ENCODE measurements around the gene NFU1. TPM values are rescaled to one million over a fixed set of nuclear protein-coding genes. Genes with fewer than 3 reads are reported as not detected.
A peak's percentile ranks its signal among the peaks of the same experiment; 100 is the strongest.

Gene NFU1
- total and polyA plus RNA-seq, 7 donors = 43.2 to 91.4 (median 61.3) TPM

GRCh38 chr2:69436596-69436937, 668 bp downstream of the NFU1 start:
- no peaks in the 10 kb centered on the region for H3K9me3 ChIP-seq
- intact Hi-C loops (cut with DNase I) = loop anchor here (1.0 to 5.0 kb wide), 5 partner anchors 50 to 856 kb away; partner anchors contain the start of genes AAK1, ANTXR1 and SNRPG
- no peak for TF ChIP-seq POLR2A (IDR thresholded peaks at IDR 0.05)
- TF ChIP-seq, protein P1, sequence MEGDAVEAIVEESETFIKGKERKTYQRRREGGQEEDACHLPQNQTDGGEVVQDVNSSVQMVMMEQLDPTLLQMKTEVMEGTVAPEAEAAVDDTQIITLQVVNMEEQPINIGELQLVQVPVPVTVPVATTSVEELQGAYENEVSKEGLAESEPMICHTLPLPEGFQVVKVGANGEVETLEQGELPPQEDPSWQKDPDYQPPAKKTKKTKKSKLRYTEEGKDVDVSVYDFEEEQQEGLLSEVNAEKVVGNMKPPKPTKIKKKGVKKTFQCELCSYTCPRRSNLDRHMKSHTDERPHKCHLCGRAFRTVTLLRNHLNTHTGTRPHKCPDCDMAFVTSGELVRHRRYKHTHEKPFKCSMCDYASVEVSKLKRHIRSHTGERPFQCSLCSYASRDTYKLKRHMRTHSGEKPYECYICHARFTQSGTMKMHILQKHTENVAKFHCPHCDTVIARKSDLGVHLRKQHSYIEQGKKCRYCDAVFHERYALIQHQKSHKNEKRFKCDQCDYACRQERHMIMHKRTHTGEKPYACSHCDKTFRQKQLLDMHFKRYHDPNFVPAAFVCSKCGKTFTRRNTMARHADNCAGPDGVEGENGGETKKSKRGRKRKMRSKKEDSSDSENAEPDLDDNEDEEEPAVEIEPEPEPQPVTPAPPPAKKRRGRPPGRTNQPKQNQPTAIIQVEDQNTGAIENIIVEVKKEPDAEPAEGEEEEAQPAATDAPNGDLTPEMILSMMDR (IDR thresholded peaks at IDR 0.05) = peak in 1 of 4 experiments; percentile 24
- H3K4me1 ChIP-seq = peaks cover 0 to 31% (median 22%) of the 10 kb centered on the region in 4 donors
- DNase-seq = no peak
- peaks cover 0 to 2% (median 0%) of the 10 kb centered on the region in 4 donors for H3K36me3 ChIP-seq
- 4 to 6% methylated on average over 5 of the region's 5 CpGs for WGBS, 2 donors
- peak overlapping the region; percentile 94 to 96 (median 94) for H3K27ac ChIP-seq
- H3K27me3 ChIP-seq = no peaks in the 10 kb centered on the region
- H3K4me3 ChIP-seq = peak overlapping the region; percentile 77 to 92 (median 84)

DNA sequence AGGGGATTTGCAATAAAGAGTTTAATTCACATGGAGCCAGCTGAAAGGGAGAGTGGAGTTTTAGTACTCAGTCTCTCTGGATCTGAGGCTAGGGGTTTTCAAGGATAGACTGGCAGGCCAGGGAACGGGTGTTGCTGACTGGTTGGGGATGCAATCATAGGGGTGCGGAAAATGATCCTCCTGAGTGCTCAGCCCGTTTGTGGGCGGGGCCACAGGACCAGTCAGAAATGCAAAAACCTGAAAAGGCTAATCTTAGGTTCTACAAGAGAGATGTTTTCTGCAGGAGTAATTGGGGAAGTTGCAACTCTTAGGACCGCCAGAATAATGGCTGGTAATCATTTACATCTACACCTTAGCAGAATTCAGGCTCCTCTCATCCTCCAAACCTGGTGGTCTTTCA, 2.5 kb downstream of the NFU1 start:
- H3K27me3 ChIP-seq = no peaks in the 10 kb centered on the region
- peaks cover 0 to 20% (median 7%) of the 10 kb centered on the region in 4 donors for H3K36me3 ChIP-seq
- WGBS, 2 donors = 80 to 84% methylated on average over 5 of the region's 5 CpGs
- no peak for TF ChIP-seq EP300 (IDR thresholded peaks at IDR 0.05)
- no peak for TF ChIP-seq POLR2AphosphoS5 (IDR thresholded peaks at IDR 0.05)
- TF ChIP-seq, protein P1 (IDR thresholded peaks at IDR 0.05) = no peak
- no peak for TF ChIP-seq POLR2A (IDR thresholded peaks at IDR 0.05)
- peaks cover 0 to 31% (median 22%) of the 10 kb centered on the region in 4 donors for H3K4me1 ChIP-seq
- H3K27ac ChIP-seq = no peak overlapping the region
- no peak overlapping the region for H3K4me3 ChIP-seq
- intact Hi-C loops (cut with DNase I) = loop anchor here (5.0 kb wide), 3 partner anchors 422 to 858 kb away; partner anchors contain the start of genes ANTXR1 and SNRPG
- DNase-seq = no peak
- no peaks in the 10 kb centered on the region for H3K9me3 ChIP-seq

DNA sequence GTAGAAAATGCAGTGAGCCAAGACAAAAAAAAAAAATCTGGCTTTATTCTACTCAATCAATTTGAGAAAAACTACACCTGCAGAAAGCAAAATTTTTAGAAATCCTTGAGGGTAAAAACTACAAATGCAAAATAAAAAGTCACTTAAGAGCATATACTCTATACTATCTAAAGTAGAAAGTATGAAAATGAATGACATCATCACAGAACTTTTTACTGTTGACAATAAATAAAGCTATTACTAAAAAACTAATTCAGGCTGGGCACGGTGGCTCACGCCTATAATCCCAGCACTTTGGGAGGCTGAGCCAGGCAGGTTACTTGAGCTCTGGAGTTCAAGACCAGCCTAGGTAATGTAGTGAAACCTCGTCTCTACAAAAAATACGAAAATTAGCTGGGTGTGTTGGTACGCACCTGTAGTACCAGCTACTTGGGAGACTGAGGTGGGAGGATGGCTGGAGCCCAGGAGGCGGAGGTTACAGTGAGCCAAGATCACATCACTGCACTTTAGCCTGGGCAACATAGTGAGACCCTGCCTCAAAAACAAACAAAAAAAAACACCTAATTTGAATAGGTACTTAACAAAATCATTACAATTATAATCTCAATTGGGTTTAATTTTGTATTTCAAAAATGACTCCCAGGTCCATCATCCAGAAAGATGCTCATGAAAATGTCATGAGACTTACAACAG, 7.6 kb downstream of the NFU1 start:
- WGBS, 2 donors = 84 to 93% methylated on average over 6 of the region's 6 CpGs
- peaks cover 0 to 13% (median 6%) of the 10 kb centered on the region in 4 donors for H3K4me1 ChIP-seq
- H3K9me3 ChIP-seq = no peaks in the 10 kb centered on the region
- no peak overlapping the region for H3K27ac ChIP-seq
- no peaks in the 10 kb centered on the region for H3K27me3 ChIP-seq
- DNase-seq = no peak
- H3K4me3 ChIP-seq = no peak overlapping the region
- TF ChIP-seq POLR2AphosphoS5 (IDR thresholded peaks at IDR 0.05) (no peak), POLR2A (IDR thresholded peaks at IDR 0.05) (no peak), EP300 (IDR thresholded peaks at IDR 0.05) (no peak)
- TF ChIP-seq, protein P1 (IDR thresholded peaks at IDR 0.05) = no peak
- H3K36me3 ChIP-seq = peaks cover 0 to 68% (median 19%) of the 10 kb centered on the region in 4 donors
- intact Hi-C loops (cut with DNase I) = no loop called here

DNA sequence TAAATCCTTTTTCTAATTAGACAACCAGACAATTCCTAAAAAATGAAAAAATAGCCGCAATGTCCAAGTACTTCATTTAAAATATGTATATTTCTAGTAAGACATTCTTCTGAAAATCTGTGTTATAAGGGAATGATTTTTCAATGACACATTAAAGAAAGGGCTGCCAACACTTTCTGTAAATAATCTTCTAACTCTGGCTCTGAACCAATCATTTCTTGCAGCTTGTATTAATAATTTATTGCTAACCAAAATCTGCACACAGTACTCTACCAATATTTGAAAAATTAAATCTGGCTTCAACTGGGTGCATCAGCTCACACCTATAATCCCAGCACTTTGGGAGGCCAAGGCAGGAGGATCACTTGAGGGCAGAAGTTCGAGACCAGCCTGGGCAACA, 8.3 kb downstream of the NFU1 start:
- 84 to 92% methylated on average over 2 of the region's 2 CpGs for WGBS, 2 donors
- intact Hi-C loops (cut with DNase I) = no loop called here
- peaks cover 0 to 68% (median 19%) of the 10 kb centered on the region in 4 donors for H3K36me3 ChIP-seq
- H3K4me1 ChIP-seq = peaks cover 0 to 12% (median 5%) of the 10 kb centered on the region in 4 donors
- no peaks in the 10 kb centered on the region for H3K9me3 ChIP-seq
- H3K4me3 ChIP-seq = no peak overlapping the region
- no peak for DNase-seq
- TF ChIP-seq EP300 (IDR thresholded peaks at IDR 0.05) (no peak), POLR2A (IDR thresholded peaks at IDR 0.05) (no peak), POLR2AphosphoS5 (IDR thresholded peaks at IDR 0.05) (no peak)
- TF ChIP-seq, protein P1 (IDR thresholded peaks at IDR 0.05) = no peak
- H3K27me3 ChIP-seq = no peaks in the 10 kb centered on the region
- no peak overlapping the region for H3K27ac ChIP-seq
